ENCODE measurements around the gene SAT2.

Gene SAT2

DNA sequence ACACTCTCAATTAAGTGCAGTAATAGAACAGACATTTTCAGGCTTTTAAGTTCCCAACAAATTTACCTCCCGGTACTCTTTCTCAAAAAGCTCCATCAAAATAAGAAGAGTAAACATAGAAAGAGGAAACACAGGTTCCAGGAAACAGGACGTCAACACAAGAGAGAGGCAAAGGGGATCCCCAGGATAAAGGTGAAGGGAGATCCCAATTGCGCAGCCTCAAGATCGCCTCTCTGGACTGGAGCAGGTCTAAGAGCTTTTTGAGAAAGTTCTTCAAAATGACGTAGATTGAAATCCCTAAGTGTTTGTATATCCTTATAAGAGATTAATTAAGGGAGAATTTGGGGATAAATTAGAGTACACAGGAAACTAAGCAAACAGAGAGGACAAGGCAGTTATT, 9.0 kb downstream of the SAT2 start:
- ChIA-PET POLR2A (interaction anchor here (0.7 to 6.9 kb wide), 3 partner anchors 8 to 765 kb away, joined by 3 to 52 read pairs (median 5); partner anchors contain the start of genes MPDU1 and SAT2), CTCF (interaction anchor here (0.8 to 4.6 kb wide), 3 partner anchors 8 to 15 kb away, joined by 4 to 26 read pairs (median 7); partner anchors contain the start of gene SHBG)
- no peaks in the 10 kb centered on the region for H3K36me3 ChIP-seq (ENCODE audit: control insufficient read depth in 2 of 2, insufficient read depth in 1 of 2, low read length in 2 of 2)
- H3K4me1 ChIP-seq (ENCODE audit: control insufficient read depth, insufficient read depth, low read length): no peaks in the 10 kb centered on the region
- TF ChIP-seq KLF17 (tag by site-specific recombination; IDR thresholded peaks at IDR 0.05) (no peak), KLF1 (tag by site-specific recombination; IDR thresholded peaks at IDR 0.05) (no peak), ZNF529 (tag by site-specific recombination; IDR thresholded peaks at IDR 0.05; ENCODE audit: insufficient replicate concordance) (no peak), ZNF624 (tag by site-specific recombination; IDR thresholded peaks at IDR 0.05) (no peak), ZNF155 (tag by site-specific recombination; IDR thresholded peaks at IDR 0.05) (no peak), CTCF (tag by site-specific recombination; IDR thresholded peaks at IDR 0.05) (no peak), ZBTB48 (tag by site-specific recombination; IDR thresholded peaks at IDR 0.05) (no peak), ZNF488 (tag by site-specific recombination; IDR thresholded peaks at IDR 0.05) (no peak), ZNF37A (tag by site-specific recombination; IDR thresholded peaks at IDR 0.05) (no peak), ZNF18 (tag by site-specific recombination; IDR thresholded peaks at IDR 0.05) (no peak), ZNF19 (tag by site-specific recombination; IDR thresholded peaks at IDR 0.05; ENCODE audit: low read depth) (no peak), ZNF514 (tag by site-specific recombination; IDR thresholded peaks at IDR 0.05) (no peak), ZSCAN16 (tag by site-specific recombination; IDR thresholded peaks at IDR 0.05) (no peak)
- TF ChIP-seq, protein P1, sequence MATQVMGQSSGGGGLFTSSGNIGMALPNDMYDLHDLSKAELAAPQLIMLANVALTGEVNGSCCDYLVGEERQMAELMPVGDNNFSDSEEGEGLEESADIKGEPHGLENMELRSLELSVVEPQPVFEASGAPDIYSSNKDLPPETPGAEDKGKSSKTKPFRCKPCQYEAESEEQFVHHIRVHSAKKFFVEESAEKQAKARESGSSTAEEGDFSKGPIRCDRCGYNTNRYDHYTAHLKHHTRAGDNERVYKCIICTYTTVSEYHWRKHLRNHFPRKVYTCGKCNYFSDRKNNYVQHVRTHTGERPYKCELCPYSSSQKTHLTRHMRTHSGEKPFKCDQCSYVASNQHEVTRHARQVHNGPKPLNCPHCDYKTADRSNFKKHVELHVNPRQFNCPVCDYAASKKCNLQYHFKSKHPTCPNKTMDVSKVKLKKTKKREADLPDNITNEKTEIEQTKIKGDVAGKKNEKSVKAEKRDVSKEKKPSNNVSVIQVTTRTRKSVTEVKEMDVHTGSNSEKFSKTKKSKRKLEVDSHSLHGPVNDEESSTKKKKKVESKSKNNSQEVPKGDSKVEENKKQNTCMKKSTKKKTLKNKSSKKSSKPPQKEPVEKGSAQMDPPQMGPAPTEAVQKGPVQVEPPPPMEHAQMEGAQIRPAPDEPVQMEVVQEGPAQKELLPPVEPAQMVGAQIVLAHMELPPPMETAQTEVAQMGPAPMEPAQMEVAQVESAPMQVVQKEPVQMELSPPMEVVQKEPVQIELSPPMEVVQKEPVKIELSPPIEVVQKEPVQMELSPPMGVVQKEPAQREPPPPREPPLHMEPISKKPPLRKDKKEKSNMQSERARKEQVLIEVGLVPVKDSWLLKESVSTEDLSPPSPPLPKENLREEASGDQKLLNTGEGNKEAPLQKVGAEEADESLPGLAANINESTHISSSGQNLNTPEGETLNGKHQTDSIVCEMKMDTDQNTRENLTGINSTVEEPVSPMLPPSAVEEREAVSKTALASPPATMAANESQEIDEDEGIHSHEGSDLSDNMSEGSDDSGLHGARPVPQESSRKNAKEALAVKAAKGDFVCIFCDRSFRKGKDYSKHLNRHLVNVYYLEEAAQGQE (tag by site-specific recombination; IDR thresholded peaks at IDR 0.05): no peak
- H3K4me3 ChIP-seq (ENCODE audit: low read depth, low read length): no peak overlapping the region
- H3K27ac ChIP-seq (ENCODE audit: extremely low read depth, low read depth, low read length): no peak overlapping the region
- H3K9me3 ChIP-seq (ENCODE audit: control insufficient read depth, insufficient read depth, low read depth, low read length): no peaks in the 10 kb centered on the region

DNA sequence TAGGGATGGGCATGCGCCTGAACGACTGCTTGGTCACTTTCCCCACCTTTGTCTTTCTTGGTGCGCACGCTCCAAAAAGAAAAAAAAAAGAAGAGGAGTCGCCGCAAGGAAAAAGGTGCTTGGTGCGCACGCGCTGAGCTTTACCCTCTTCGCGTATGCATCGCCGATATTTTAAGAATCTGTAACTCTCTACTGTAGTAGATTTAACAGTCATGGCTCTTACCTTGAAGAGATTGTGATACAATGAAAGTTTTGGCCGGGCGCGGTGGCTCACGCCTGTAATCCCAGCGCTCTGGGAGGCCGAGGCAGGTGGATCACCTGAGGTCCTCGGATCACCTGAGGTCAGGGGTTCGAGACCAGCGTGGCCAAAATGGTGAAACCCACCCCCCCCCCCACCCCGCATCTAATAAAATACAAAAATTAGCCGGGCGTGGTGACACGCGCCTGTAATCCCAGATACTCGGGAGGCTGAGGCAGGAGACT, 12.3 kb downstream of the SAT2 start:
- H3K27ac ChIP-seq (ENCODE audit: extremely low read depth, low read depth, low read length): peak overlapping the region; percentile 97
- CTCF ChIA-PET: interaction anchor here (0.6 to 5.1 kb wide), 22 partner anchors 9 to 503 kb away, joined by 3 to 30 read pairs (median 5); partner anchors contain the start of genes SAT2, TP53 and WRAP53
- H3K9me3 ChIP-seq (ENCODE audit: control insufficient read depth, insufficient read depth, low read depth, low read length): no peaks in the 10 kb centered on the region
- peaks cover 21% of the 10 kb centered on the region in 2 experiments; a peak in 2 of 3 replicates for H3K36me3 ChIP-seq (ENCODE audit: control insufficient read depth in 2 of 2, insufficient read depth in 1 of 2, low read length in 2 of 2)
- POLR2A ChIA-PET: interaction anchor here (0.6 to 6.9 kb wide), 20 partner anchors 9 to 373 kb away, joined by 3 to 52 read pairs (median 6); partner anchors contain the start of genes ATP1B2, CNTROB, EFNB3 and GABARAP
- peaks cover 22% of the 10 kb centered on the region for H3K4me1 ChIP-seq (ENCODE audit: control insufficient read depth, insufficient read depth, low read length)
- H3K4me3 ChIP-seq (ENCODE audit: low read depth, low read length): peak overlapping the region; percentile 41
- TF ChIP-seq ZNF211 (tag by site-specific recombination; IDR thresholded peaks at IDR 0.05; ENCODE audit: low read depth): no peak
- TF ChIP-seq ZNF335 (tag by site-specific recombination; conservative IDR thresholded peaks at IDR 0.05): peak; percentile 86
- peak; percentile 50 for TF ChIP-seq PRDM1 (tag by site-specific recombination; IDR thresholded peaks at IDR 0.05)
- TF ChIP-seq ZBTB26 (tag by site-specific recombination; optimal IDR thresholded peaks at IDR 0.05): peak; percentile 14
- no peak for TF ChIP-seq ZNF174 (tag by site-specific recombination; IDR thresholded peaks at IDR 0.05)
- TF ChIP-seq, protein P2, sequence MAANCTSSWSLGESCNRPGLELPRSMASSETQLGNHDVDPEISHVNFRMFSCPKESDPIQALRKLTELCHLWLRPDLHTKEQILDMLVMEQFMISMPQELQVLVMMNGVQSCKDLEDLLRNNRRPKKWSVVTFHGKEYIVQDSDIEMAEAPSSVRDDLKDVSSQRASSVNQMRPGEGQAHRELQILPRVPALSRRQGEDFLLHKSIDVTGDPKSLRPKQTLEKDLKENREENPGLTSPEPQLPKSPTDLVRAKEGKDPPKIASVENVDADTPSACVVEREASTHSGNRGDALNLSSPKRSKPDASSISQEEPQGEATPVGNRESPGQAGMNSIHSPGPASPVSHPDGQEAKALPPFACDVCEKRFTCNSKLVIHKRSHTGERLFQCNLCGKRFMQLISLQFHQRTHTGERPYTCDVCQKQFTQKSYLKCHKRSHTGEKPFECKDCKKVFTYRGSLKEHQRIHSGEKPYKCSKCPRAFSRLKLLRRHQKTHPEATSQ (tag by site-specific recombination; IDR thresholded peaks at IDR 0.05): no peak
- TF ChIP-seq ZNF416 (tag by site-specific recombination; IDR thresholded peaks at IDR 0.05): no peak
- TF ChIP-seq, protein P3, sequence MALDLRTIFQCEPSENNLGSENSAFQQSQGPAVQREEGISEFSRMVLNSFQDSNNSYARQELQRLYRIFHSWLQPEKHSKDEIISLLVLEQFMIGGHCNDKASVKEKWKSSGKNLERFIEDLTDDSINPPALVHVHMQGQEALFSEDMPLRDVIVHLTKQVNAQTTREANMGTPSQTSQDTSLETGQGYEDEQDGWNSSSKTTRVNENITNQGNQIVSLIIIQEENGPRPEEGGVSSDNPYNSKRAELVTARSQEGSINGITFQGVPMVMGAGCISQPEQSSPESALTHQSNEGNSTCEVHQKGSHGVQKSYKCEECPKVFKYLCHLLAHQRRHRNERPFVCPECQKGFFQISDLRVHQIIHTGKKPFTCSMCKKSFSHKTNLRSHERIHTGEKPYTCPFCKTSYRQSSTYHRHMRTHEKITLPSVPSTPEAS (tag by site-specific recombination; IDR thresholded peaks at IDR 0.05): no peak
